ENCODE measurements around the gene STX3. TPM values are rescaled to one million over a fixed set of nuclear protein-coding genes. Genes with fewer than 3 reads are reported as not detected.

The STX3 gene
- total and polyA plus RNA-seq, 2 of the 8 experiments (the other 6 are each of a cell fraction or from before 2014, with no cell fraction given): 50.5 to 56.1 TPM

GRCh38 chr11:59822989-59823566, 67.9 kb downstream of the STX3 start (continued):
- TF ChIP-seq E2F6 (IDR thresholded peaks at IDR 0.05) (no peak), CEBPB (IDR thresholded peaks at IDR 0.05; ENCODE audit: low read depth, low read length) (peak; percentile 85), RAD21 (IDR thresholded peaks at IDR 0.05 in 1 of 2, conservative IDR thresholded peaks at IDR 0.05 in 1 of 2; ENCODE audit: low read depth in 2 of 2, low read length in 2 of 2) (peak; percentile 81 to 86), FOSL1 (IDR thresholded peaks at IDR 0.05; ENCODE audit: insufficient read depth, low read depth, low read length) (no peak), TBP (IDR thresholded peaks at IDR 0.05; ENCODE audit: low read depth, low read length) (no peak), SUZ12 (IDR thresholded peaks at IDR 0.05; ENCODE audit: low read length) (no peak)

All from H1 (cell line).